IPS DF 19.7 (cell line): ENCODE measurements around the gene PTPRA.

Source experiments
- DNase-seq: peaks from one replicate; pipeline ENCODE4 v3.0.0-alpha.2; 2013; ENCODE audit warnings: low read depth, low spot score

PTPRA gene

DNA sequence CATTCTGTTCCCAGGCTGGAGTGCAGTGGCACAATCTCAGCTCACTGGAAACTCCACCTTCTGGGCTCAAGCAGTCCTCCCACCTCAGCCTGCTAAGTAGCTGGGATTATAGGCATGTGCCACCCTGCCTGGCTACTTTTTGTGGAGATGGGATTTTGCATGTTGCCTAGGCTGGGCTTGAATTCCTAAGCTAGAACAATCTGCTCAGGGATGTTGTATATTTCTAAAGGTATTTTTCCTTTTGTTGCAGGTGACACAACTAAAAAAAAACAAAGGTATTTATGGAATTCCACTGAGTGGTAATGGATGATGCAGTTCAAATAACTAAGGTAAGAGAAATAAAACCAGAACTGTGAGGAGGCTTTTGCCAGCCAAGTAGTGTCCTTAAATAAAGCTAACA is 49.7 kb downstream of the PTPRA start:
- no peak for DNase-seq

DNA sequence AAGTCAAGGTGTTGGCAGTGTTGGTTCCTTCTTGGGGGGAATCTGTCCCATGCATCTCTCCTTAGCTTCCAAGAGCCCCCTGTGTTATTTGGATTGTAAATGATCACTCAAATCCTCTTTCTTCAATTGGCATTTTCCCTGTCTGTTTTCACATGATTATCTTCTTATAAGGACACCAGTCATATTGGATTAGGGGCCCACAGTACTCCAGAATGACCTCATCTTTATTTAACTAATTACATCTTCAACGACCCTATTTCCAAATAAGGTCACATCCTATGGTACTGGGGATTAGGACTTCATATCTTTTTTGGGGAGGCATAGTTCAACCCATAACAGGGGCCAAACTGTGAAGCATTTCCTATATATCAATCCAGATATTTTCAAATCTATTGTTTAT is 57.3 kb downstream of the PTPRA start:
- DNase-seq, result no peak

DNA sequence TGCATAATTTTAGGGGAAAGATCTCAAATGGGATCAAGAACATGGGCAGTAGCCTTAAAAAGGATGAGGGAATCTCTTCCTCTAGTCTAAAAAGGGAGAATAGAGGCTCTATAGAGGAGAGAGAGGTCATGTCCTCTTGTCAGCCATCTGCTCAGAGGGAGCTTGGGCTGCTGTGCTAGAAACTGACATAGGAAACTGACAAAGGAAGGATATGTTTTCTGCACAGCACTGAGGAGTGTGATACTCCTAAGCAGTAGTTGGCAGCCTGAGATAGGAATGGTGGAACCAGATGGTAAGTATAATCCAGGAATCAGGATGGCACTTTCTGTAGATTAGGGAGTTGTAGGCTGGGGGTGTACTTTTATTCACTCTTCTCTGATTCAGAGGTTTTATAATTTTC is 59.2 kb downstream of the PTPRA start:
- no peak for DNase-seq

DNA sequence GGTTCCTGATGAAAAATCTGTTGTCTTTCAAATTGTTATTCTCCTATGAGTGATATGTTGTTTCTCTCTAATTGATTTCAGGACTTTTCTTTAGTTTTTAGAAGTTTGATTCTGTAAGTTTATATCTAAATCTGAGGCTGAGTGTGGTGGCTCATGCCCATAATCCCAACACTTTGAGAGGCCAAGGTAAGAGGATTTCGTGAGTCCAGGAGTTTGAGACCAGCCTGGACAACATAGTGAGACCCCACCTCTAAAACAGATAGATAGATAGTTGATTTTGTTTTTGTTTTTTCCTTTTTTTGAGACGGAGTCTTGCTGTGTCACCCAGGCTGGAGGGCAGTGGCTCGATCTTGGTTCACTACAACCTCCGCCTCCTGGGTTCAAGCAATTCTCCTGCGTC is 64.6 kb downstream of the PTPRA start:
- no peak for DNase-seq

DNA sequence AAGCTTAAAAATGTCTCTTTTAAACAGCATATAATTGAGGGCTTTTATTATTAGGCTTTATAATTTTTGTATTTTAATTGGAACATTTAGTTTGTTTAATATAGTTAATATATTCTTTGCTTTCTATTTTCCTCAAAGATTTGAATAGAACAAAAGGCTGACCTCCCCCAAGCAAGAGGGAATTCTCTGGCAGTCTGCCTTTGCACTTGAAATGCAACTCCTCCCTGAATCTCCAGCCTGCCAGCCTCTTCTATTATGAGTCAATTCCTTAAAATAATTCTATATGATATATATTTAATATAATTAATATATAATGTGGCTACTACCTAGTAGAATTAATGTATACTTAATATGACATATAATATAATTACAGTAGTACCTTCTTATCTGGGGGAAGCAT is 69.2 kb downstream of the PTPRA start:
- DNase-seq, result no peak

DNA sequence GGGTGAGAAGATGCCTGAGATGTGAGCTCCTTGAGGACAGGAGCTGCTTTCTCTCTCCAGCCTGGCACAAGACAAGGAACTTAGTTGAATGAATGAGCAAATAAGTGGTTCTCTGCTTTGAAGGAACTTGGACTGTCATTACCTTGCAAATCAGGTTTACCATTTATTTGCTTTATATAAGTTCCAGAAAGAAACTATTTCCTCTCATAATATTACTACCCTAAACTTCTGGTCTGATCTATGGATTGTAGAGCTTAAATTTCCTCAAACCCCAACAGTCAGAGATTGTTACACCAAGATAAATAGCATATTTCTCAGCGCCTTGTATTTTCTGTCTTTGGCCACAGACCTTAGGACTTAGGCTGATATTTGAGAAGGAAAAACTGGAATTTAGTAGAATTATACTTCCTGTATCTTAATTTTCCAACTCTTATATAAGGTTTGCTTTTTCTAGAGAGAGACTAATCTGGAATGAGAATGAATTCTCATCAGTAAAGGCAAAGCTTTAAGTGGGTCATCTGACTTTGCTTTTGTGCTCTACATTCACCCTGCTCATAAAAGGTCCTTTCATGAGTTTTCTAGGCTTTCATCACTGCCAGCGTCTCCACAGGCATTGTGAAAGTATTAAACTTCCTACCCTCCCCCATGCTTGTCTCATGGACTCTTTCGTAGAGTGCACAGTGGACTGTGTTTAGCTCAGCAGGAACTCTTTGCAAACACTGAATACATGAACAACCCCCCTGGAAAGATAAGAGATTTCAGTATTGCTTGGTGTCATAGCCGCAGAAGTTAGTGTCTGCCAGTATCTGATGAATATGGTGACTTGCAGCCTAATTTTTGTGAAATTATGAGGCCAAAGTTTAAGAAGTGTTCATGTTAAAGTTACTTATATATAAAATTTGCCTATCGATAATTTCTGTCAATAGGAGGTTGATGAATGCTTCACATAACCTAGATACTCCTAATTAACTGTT is 74.0 kb downstream of the PTPRA start:
- DNase-seq, result no peak

DNA sequence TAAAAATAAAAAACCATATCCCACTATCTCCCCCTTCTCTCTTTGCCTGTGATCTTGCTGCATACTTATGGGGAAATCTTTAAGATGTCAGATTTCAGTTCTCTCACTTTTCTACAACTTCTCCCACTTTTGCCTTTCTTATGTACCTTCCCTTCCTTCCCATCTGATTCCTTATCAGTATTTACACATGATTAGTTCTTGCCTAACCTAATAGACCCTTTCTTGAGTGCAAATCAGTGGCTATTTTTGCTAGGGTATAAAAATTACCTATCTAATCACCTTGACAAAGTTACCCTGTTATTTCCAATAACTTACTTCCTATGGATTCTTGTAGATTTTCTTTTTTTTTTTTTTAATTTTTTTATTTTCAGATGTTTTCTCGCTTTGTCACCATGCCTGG is 75.7 kb downstream of the PTPRA start:
- DNase-seq, result no peak

DNA sequence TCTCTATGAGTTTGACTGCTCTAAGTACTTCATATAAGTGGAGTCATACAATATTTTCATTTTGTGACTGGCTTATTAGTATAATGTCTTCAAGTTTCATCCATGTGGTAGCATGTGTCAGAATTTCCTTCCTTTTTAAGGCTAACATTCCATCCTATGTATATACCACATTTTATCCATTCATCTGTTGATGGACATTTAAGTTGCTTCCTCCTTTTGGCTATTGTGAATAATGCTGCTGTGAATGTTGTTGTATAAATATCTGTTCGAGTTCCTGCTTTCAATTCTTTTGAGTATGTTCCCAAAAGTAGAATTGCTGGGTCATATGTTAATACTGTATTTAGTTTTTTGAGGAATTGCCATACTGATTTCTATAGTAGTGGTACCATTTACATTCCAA is 79.5 kb downstream of the PTPRA start:
- no peak for DNase-seq

DNA sequence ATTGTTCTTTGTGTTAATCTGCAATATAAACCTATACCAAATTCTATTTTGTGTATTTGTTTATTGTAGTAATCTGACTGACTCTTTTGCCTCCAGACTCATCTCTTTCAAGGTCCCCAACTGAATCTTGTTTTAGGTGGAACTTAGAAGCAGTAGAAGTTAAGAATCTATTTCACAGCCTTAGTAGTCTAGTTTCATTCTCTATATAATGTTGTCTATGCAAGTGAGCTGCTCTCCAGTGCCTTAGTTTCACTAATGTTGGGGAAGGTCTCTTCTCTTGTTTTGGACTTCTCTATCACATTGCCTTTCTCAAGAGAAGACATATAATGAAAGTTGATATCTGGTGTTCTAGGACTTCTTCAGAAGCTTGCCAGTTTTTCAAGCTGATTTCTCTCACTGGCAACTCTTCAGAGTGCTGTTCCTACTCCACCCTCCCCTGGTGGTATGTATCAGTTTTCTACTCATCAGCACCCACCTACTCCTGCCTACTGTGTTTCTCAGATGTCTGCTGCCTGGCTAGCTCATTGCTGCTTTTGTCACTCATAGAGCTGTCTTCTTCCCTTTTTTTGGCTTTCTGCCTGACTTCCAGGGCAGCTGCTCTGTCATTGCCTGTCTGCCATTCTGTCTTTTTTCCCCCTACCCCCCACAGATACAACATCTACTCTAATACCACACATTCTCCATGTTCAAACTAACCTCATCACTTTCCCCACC is 82.1 kb downstream of the PTPRA start:
- DNase-seq, result no peak

DNA sequence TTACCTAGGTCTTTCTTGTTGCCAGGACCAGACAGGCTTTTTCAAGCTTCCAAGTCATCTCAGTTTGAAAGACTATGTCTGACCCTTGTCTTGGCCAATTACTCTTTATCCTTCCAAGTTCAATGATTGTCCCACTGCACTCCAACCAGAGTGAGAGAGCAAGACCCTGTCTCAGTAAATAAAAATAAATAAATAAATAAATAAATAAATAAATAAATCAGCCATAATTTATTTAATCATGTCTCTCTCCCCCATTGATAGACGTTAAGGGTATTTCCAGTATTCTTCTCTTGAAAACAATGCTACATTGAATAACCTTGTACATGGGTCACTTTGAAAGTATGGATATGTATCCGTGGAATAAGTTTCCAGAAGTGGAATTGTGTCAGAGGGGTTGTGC is 83.2 kb downstream of the PTPRA start:
- DNase-seq, result no peak

DNA sequence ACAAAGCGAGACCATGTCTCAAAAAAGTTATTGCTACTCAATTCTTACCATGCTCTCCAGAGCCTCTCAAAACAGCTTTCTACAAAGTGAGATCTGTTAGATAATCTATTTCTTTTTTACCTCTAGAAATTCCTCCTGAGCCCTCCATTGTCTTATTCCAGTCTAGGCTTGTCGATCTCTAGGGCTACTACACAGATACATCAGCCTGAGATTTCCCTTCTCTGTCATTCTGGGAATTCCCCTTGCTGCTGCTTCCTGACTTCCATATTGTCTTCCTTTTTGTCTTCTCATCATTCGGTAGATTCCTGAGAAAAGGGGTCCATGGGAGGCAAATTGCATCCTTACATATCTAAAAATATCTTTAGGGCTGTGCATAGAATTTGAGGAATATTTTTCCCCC is 94.6 kb downstream of the PTPRA start:
- no peak for DNase-seq

DNA sequence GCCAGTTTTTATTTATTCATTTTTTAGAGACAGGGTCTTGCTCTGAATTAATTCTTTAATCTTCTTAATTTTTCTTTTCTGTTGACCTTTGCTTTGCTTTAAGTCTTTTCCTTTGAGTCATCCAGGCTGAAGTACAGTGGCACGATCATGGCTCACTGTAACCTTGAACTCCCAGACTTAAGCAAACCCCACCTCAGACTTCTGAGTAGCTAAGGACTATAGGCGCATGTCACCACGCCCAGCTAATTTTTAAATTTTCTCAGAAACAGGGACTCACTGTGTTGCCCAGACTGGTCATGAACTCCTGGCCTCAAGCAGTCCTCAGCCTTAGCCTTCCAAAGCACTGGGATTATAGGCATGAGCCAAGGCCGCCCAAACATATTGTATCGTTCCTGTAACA is 98.8 kb downstream of the PTPRA start:
- no peak for DNase-seq

DNA sequence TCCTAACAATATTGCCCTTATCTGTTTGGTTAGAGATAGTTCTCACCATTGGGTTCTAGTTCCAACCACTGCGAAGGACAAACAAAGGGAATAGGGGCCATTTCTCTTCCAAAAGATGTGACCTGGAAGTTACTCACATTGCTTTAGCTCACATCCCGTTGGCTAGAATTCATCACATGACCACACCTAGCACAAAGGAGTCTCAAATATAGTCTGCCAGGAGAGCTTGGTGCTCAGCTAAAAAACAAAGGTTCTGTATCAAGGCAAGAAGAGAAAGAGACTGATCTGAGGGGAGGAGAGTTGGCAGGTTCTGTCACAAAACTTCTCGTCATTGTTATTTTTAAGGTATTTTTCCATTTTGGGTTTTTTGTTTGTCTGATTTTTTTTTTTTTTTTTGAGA is 100.3 kb downstream of the PTPRA start:
- no peak for DNase-seq

DNA sequence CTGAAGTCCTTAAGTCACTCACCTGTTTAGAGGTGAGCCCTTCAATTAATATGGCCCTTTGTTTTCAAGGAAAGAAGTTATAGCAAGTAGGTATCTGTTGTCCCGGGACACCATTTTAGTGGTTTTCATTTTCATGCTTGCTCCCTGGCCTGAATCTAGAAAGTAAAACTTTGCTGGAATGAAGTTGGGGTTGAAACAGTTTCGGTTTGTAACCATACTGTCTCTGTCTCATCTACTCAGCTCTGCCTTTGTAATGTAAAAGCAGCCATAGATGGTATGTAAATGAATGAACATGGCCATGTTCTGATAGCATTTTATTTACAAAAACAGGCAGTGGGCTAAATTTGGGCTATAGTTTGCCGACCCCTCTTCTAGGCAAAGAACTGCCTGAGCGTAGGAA is 105.2 kb downstream of the PTPRA start:
- no peak for DNase-seq

DNA sequence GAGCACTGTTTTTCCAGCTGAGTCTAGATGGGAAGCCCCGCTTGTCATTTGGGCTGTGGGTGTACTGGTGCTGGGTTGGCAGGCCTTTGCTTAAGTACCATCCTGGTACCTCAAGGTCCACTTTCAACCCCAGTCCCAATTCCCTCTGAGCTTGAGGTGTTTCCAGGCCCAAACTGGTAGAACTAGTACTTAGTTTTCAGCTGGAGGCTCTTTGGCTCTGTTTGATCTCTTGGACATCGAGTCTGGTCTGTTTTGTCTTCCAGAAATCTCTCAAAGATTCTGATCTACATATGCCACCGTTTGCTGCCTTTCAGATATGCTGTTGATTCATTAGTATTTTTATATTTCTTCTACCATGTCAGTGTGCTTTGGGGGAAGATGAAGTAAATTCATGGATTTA is 108.4 kb downstream of the PTPRA start:
- DNase-seq, result no peak

DNA sequence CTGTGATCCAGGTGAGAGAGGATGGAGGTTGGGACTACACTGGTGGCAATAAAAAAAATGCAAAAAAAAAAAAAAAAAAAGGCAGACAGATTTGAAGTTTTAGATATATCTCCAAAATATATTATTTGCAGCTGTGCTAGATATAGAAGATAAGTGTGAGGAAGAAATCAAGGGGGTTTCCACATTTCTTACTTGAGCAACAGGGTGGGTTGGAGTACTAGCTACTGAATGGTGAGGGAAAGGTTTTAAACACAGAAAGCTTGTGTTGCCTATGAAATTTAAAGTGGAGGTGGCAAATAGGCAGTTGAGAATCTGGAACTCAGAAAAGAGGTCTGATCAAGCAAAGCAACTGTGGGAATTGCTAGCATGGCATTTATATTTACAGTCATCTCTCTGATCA is 110.2 kb downstream of the PTPRA start:
- DNase-seq, result no peak

DNA sequence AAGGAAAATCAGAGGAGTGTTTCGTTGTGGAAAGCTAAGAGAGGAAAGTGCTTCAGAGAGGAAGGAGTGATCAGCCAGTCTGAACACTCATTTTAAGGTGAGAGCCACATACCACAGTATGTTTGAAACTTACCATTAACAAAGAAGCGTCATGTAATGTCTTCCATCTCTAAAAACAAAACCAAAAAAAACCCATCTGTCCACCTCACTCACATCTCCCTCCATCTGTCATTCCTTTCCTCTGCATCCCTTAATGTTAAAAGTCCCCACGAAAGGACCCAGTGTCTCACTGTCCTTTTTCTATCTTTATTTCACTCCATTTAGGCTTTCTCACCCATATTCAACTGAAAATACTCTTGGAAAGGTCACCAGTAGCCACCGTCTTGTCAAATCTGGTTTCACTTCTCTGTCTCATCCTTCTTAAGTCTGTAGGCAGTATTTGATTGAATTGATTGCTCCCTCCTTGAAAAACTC is 110.8 kb downstream of the PTPRA start:
- DNase-seq, result no peak

DNA sequence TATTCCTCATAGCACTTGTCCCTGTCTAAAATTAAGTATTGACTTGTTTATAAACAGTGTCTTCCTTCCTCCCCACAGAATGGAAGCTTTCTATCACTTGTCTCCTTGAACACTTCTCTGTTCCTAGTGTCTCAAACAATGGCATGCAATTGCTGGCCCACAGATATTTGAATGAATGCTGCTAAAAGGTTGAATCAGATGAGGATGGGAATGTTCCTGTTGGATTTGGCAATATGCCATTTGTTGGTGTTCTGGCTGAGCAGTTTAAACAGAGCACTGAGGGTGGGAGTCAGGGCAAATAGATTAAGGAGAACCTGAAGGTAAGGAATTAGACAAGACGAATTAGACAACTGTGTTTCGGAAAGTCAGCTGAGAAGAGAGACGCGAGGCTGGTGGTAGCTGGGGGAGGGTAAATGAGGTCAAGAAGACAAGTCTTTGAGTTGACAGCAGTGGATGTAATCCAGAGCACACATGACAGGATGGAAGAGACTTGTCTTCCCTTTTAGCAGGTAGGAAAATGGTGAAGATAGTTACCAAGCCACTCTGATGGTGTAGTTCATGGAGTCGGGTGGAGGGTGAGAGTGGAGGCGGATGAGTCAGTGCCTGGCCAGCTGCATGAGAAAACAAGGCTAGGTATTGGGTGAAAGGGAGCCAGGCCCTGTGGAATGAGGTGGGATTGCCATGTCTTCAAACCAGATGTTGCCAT is 111.8 kb downstream of the PTPRA start:
- DNase-seq, result no peak

DNA sequence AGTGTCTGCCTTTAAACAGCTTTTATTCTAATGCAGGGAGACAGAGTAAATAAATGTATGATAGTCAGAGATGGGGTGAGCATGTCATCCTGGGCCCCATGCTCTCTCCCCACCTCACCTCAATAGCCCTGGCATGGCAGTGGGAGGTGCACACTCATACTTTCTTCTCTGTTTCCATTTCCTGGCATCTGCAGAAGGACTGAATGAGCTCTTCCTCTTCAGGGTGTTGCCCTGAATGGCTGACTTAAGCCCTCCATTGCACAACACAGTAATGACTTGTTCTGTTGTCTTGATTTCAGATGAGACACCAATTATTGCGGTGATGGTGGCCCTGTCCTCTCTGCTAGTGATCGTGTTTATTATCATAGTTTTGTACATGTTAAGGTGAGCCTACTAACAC is 113.2 kb downstream of the PTPRA start:
- no peak for DNase-seq

DNA sequence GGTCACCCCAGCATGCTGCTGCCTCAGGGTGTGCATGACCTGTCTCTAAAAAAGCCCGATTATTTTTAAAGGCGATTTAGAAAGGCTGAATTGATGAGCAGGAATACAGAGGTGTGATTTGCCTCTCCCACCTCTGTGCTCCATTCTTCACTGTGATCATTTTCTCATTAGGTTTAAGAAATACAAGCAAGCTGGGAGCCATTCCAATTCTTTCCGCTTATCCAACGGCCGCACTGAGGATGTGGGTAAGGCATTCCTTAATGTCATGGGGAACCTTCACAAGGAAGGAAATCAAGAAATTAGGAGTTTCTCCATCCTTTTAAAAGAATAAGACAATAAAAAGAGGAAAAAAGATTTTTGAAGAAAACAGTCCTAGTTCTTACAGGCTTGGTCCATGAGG is 114.6 kb downstream of the PTPRA start:
- DNase-seq, result no peak

DNA sequence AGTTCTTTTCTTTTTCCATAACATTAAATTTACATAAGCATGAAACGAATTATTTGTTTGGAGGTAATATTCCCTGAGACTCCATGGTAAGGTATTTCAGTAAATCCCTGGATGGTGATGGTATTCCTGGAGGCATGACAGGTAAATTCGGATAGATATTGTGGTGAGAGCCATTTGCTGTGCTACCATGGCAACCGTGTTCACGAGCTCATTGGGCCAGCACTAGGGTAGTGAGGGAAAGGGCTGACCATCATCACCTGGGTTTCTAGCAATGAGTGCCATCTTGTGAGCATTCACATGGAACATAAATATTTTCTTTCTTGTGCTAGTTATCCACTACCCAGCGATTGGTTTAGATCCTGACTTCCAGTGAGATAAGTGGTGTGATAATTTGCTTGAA is 118.3 kb downstream of the PTPRA start:
- DNase-seq, result no peak

DNA sequence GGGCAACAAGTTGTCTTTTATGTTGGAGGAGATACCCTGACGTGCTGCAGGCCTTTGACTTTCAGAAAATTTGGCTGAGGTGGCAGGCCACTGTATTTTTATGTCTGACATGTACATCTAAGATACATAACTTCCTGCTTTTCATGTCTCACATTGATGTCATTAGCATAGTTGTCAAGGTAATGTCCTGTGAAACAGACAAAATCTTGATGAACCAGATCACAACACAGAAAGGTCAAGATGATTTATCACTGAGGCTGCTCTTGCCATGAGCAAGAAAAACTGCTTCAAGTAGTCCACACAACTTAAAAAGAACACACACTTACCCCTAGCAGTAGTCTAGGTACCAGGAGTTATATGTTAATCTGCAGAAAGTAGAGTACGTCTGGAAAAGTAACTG is 120.0 kb downstream of the PTPRA start:
- DNase-seq, result no peak
